ENCODE results near the gene CTIF.
"Not testable (repeated sequence)": the region's sequence is repeated elsewhere in the genome, so short reads cannot be mapped to it uniquely, and the experiment has no call there.

The CTIF gene

GRCh38 chr18:48803951-48804855 lies 265.4 kb downstream of the CTIF start:
- DNase-seq (ENCODE audit: low read depth), result no peak

GRCh38 chr18:48804856-48805610 lies 266.2 kb downstream of the CTIF start:
- no peak for DNase-seq (ENCODE audit: low read depth)

- DNase-seq (ENCODE audit: low read depth), result no peak
Observed at GRCh38 chr18:48805826-48806535, 267.1 kb downstream of the CTIF start.

GRCh38 chr18:48806551-48807261 lies 267.9 kb downstream of the CTIF start:
- DNase-seq (ENCODE audit: low read depth), result no peak

- DNase-seq (ENCODE audit: low read depth), result no peak
Observed at GRCh38 chr18:48808476-48808875, 269.6 kb downstream of the CTIF start.

- DNase-seq (ENCODE audit: low read depth), result no peak
Observed at GRCh38 chr18:48809365-48809764, 270.5 kb downstream of the CTIF start.

- DNase-seq (ENCODE audit: low read depth), result no peak
Observed at GRCh38 chr18:48810805-48811204, 272.0 kb downstream of the CTIF start.

- no peak for DNase-seq (ENCODE audit: low read depth)
Observed at GRCh38 chr18:48811401-48811800, 272.6 kb downstream of the CTIF start.

GRCh38 chr18:48811977-48812451 lies 273.2 kb downstream of the CTIF start:
- not testable (repeated sequence) for DNase-seq (ENCODE audit: low read depth)

- DNase-seq (ENCODE audit: low read depth), result no peak
Observed at GRCh38 chr18:48813321-48813720, 274.5 kb downstream of the CTIF start.

GRCh38 chr18:48813833-48814489 lies 275.1 kb downstream of the CTIF start:
- DNase-seq (ENCODE audit: low read depth), result no peak

- DNase-seq (ENCODE audit: low read depth), result no peak
Observed at GRCh38 chr18:48814490-48815178, 275.8 kb downstream of the CTIF start.

- no peak for DNase-seq (ENCODE audit: low read depth)
Observed at GRCh38 chr18:48815179-48815515, 276.3 kb downstream of the CTIF start.

GRCh38 chr18:48815581-48816324 lies 276.9 kb downstream of the CTIF start:
- no peak for DNase-seq (ENCODE audit: low read depth)

GRCh38 chr18:48816554-48816953 lies 277.7 kb downstream of the CTIF start:
- no peak for DNase-seq (ENCODE audit: low read depth)

GRCh38 chr18:48817021-48817461 lies 278.2 kb downstream of the CTIF start:
- no peak for DNase-seq (ENCODE audit: low read depth)

- no peak for DNase-seq (ENCODE audit: low read depth)
Observed at GRCh38 chr18:48818329-48819254, 279.8 kb downstream of the CTIF start.

- no peak for DNase-seq (ENCODE audit: low read depth)
Observed at GRCh38 chr18:48819276-48819675, 280.4 kb downstream of the CTIF start.

Measured in HS-5 (cell line).